SK-N-SH (cell line): Measurements from ENCODE around the gene NUDCD3. TPM values are rescaled to one million over a fixed set of nuclear protein-coding genes. Genes with fewer than 3 reads are reported as not detected.

Experiments
- CTCF ChIA-PET: fragments of 300-600, 350-600 bp; formaldehyde crosslinking; extraction: SDS; loops from one replicate; lab custom pipeline; 2021; lab: Yijun Ruan, JAX
- POLR2A ChIA-PET: fragments of 350-600 bp; sonication (Branson Sonifier 250); formaldehyde crosslinking; extraction: SDS; loops from one replicate; lab custom pipeline; 2020; ENCODE audit warnings: antibody characterized with exemption, inconsistent platforms; lab: Yijun Ruan, JAX
- DNase-seq: peaks from one replicate; pipeline ENCODE4 v3.0.0; 2012
- H2AFZ ChIP-seq: fragments of 200-600 bp; sonication (generic); 2 replicates; pipeline ENCODE4 v1.8.1; 2016; ENCODE audit warnings: antibody characterized with exemption, mild to moderate bottlenecking, low read depth
- H3F3A ChIP-seq: fragments of 200-600 bp; sonication (generic); replicated peaks from 2 replicates; pipeline ENCODE3; 2016; ENCODE audit warnings: antibody characterized with exemption, mild to moderate bottlenecking; ENCODE audit not compliant: insufficient read depth
- H3K27ac ChIP-seq, 2 experiments: fragments of 200-500 bp in 1 of 2; fragments of 200-600 bp in 1 of 2; sonication (Bioruptor generic) in 1 of 2; sonication (generic), shearing (Covaris generic) in 1 of 2; 2 replicates each; pipeline versions ENCODE4 v1.5.1 to v1.6.1; 2014 to 2016; ENCODE audit warnings: low read depth in 2 of 2, inconsistent platforms in 1 of 2, low read length in 1 of 2, mild to moderate bottlenecking in 1 of 2, mixed read lengths in 1 of 2
- H3K27me3 ChIP-seq: fragments of 200-600 bp; sonication (generic), shearing (Covaris generic); 2 replicates; pipeline ENCODE4 v1.6.1; 2016; ENCODE audit warnings: mixed run types; ENCODE audit not compliant: insufficient read depth
- H3K36me3 ChIP-seq, 2 experiments: fragments of 200-500 bp in 1 of 2; fragments of 200-600 bp in 1 of 2; sonication (Bioruptor generic) in 1 of 2; sonication (generic) in 1 of 2; replicated peaks in 1 of 2; 2 replicates each; pipeline versions ENCODE3 to v1.5.1; 2014 to 2016; ENCODE audit warnings: low read length in 1 of 2, mild to moderate bottlenecking in 1 of 2; ENCODE audit not compliant: insufficient read depth in 2 of 2, control insufficient read depth in 1 of 2
- H3K4me1 ChIP-seq, 2 experiments: fragments of 200-500 bp in 1 of 2; fragments of 200-600 bp in 1 of 2; sonication (Bioruptor generic) in 1 of 2; sonication (generic), shearing (Covaris generic) in 1 of 2; 2 replicates each; pipeline versions ENCODE4 v1.5.1 to v1.6.1; 2014 to 2016; ENCODE audit warnings: low read depth in 1 of 2, low read length in 1 of 2, mixed run types in 1 of 2; ENCODE audit not compliant: insufficient read depth in 2 of 2, control insufficient read depth in 1 of 2
- H3K4me2 ChIP-seq: fragments of 200-600 bp; sonication (generic), shearing (Covaris generic); 2 replicates; pipeline ENCODE4 v1.6.1; 2017; ENCODE audit warnings: mixed run types
- H3K4me3 ChIP-seq, 2 experiments: fragments of 200-500 bp in 1 of 2; fragments of 200-600 bp in 1 of 2; sonication (Bioruptor generic) in 1 of 2; sonication (generic), shearing (Covaris generic) in 1 of 2; 2 replicates each; pipeline versions ENCODE4 v1.5.1 to v1.8.1; 2014 to 2016; ENCODE audit warnings: low read depth in 2 of 2, inconsistent platforms in 1 of 2, low read length in 1 of 2, mild to moderate bottlenecking in 1 of 2, mixed read lengths in 1 of 2, moderate library complexity in 1 of 2
- H3K79me2 ChIP-seq: fragments of 200-600 bp; sonication (generic); 2 replicates; pipeline ENCODE4 v1.8.1; 2017; ENCODE audit warnings: mild to moderate bottlenecking; ENCODE audit not compliant: insufficient read depth
- H3K9ac ChIP-seq: fragments of 200-600 bp; sonication (generic); 2 replicates; pipeline ENCODE4 v1.6.1; 2017; ENCODE audit warnings: mixed run types
- H3K9me2 ChIP-seq: fragments of 200-600 bp; sonication (generic); 2 replicates; pipeline ENCODE4 v1.6.1; 2017; ENCODE audit warnings: mixed run types
- H3K9me3 ChIP-seq: fragments of 200-600 bp; sonication (generic); 2 replicates; pipeline ENCODE4 v1.6.1; 2017; ENCODE audit warnings: mixed run types, mild to moderate bottlenecking, moderate library complexity
- H4K20me1 ChIP-seq: fragments of 200-600 bp; sonication (generic); 2 replicates; pipeline ENCODE4 v1.6.1; 2017; ENCODE audit warnings: mild to moderate bottlenecking, mixed run types; ENCODE audit not compliant: insufficient read depth
- CHD2 ChIP-seq: fragments of 150-350 bp; IDR thresholded peaks from 2 replicates; pipeline ENCODE4 v1.6.1; 2018; ENCODE audit warnings: low read length; ENCODE audit not compliant: partially characterized antibody
- EP300 ChIP-seq, 2 experiments: IDR thresholded peaks; 2 replicates each; pipeline versions ENCODE4 v1.4.0 to v1.6.1; 2012; ENCODE audit warnings: borderline replicate concordance in 1 of 2, low read depth in 1 of 2, low read length in 1 of 2
- FOXJ3 ChIP-seq: sonication (generic); formaldehyde crosslinking; IDR thresholded peaks from 2 replicates; pipeline ENCODE4 v1.5.1; 2020; ENCODE audit warnings: mild to moderate bottlenecking, missing genetic modification reagents
- FOXM1 ChIP-seq: IDR thresholded peaks from 2 replicates; pipeline ENCODE4 v1.4.0; 2012; ENCODE audit warnings: low read depth, mild to moderate bottlenecking
- JUND ChIP-seq: IDR thresholded peaks from 2 replicates; pipeline ENCODE4 v1.4.0; 2012
- MEF2A ChIP-seq: IDR thresholded peaks from 2 replicates; pipeline ENCODE4 v1.4.0; 2012; ENCODE audit warnings: low read depth, borderline replicate concordance
- POLR2AphosphoS5 ChIP-seq: IDR thresholded peaks from 2 replicates; pipeline ENCODE4 v1.6.1; 2012; ENCODE audit warnings: low read depth, low read length
- RAD21 ChIP-seq: IDR thresholded peaks from 2 replicates; pipeline ENCODE4 v1.6.1; 2012; ENCODE audit warnings: mild to moderate bottlenecking, low read length
- SIN3A ChIP-seq: IDR thresholded peaks from 2 replicates; pipeline ENCODE4 v1.6.1; 2012; ENCODE audit warnings: low read depth, mild to moderate bottlenecking, low read length, moderate library complexity, borderline replicate concordance
- TCF12 ChIP-seq: IDR thresholded peaks from 2 replicates; pipeline ENCODE4 v1.4.0; 2012
- YY1 ChIP-seq: IDR thresholded peaks from 2 replicates; pipeline ENCODE4 v1.4.0; 2012; ENCODE audit warnings: low read depth, mild to moderate bottlenecking
- WGBS: methylation state at CpG from one replicate; pipeline ENCODE4 v1.1.6; 2017; ENCODE audit warnings: low lambda C conversion rate; 5-methylcytosine and 5-hydroxymethylcytosine counted together
- polyA plus RNA-seq, 3 experiments: library from polyadenylated mRNA; depleted of rRNA; stranded (reverse); fragments of >200 nt; gene quantifications; 2 replicates each; pipeline ENCODE4 v1.2.3, GENCODE V29; 2012
- TF ChIP-seq, protein P1 (sequence below): IDR thresholded peaks from 2 replicates; pipeline ENCODE4 v1.4.0; 2012; ENCODE audit warnings: low read depth, borderline replicate concordance
- TF ChIP-seq, protein P2 (sequence below): fragments of 200-600 bp; sonication (generic); IDR thresholded peaks from 2 replicates; pipeline ENCODE4 v1.6.1; 2017; ENCODE audit warnings: antibody characterized with exemption, mild to moderate bottlenecking, moderate library complexity
- TF ChIP-seq, protein P3 (sequence below): fragments of 150-350 bp; IDR thresholded peaks from 2 replicates; pipeline ENCODE4 v1.6.1; 2017; ENCODE audit warnings: antibody characterized with exemption, low read length, low read depth, borderline replicate concordance
- TF ChIP-seq, protein P4 (sequence below): IDR thresholded peaks from 2 replicates; pipeline ENCODE4 v1.4.0; 2012; ENCODE audit warnings: low read depth, borderline replicate concordance
- TF ChIP-seq, protein P5 (sequence below): IDR thresholded peaks from 2 replicates; pipeline ENCODE4 v1.6.1; 2012; ENCODE audit warnings: mild to moderate bottlenecking, low read depth, low read length, moderate library complexity
- TF ChIP-seq, protein P6 (sequence below): fragments of 150-350 bp; IDR thresholded peaks from 2 replicates; pipeline ENCODE4 v1.6.1; 2016; ENCODE audit warnings: mild to moderate bottlenecking, low read depth, low read length

The NUDCD3 gene
- polyA plus RNA-seq, 1 of the 3 experiments (the other 2 are of a cell fraction) = 66.0 TPM

DNA sequence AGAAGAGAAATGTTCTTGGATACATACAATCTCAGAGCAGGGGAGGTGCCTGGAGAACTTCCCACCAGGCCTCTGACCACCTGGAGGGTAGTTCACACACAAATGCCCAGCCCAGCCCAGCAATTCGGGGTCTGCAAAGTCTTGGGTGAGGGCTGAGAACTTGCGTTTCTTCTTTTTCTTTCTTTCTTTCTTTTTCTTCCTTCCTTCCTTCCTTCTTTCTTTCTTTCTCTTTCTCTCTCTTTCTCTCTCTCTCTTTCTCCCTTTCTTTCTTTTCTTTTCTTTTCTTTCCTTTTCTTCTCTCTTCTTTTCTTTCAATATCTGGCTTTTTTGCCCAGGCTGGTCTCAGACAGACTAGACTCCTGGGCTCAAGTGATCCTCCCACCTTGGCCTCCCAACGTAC lies 28.3 kb upstream of the NUDCD3 start:
- Histone ChIP-seq H2AFZ (no peak overlapping the region), H3K27ac (no peak overlapping the region), H3K27me3 (peaks cover 14% of the 10 kb centered on the region; the same call in 1 of the 2 replicates), H3K4me3 (no peak overlapping the region), H3K36me3 (no peaks in the 10 kb centered on the region), H3K4me2 (no peak overlapping the region), H3F3A (no peaks in the 10 kb centered on the region), H4K20me1 (no peaks in the 10 kb centered on the region), H3K9me2 (no peaks in the 10 kb centered on the region), H3K9ac (no peak overlapping the region), H3K4me1 (no peaks in the 10 kb centered on the region), H3K79me2 (no peaks in the 10 kb centered on the region), H3K9me3 (no peaks in the 10 kb centered on the region)
- ChIA-PET CTCF (interaction anchor here (1.1 to 5.1 kb wide), 3 partner anchors 16 to 47 kb away, joined by 3 to 26 read pairs (median 4); no protein-coding TSS in a partner anchor), POLR2A (interaction anchor here (0.6 kb wide), 1 partner anchor 13 kb away, joined by 3 read pairs; no protein-coding TSS in a partner anchor)
- no peak for TF ChIP-seq YY1
- no peak for TF ChIP-seq EP300 (IDR thresholded peaks at IDR 0.05; ENCODE audit: borderline replicate concordance in 1 of 2, low read depth in 1 of 2, low read length in 1 of 2)
- no peak for TF ChIP-seq MEF2A
- TF ChIP-seq, protein P1, sequence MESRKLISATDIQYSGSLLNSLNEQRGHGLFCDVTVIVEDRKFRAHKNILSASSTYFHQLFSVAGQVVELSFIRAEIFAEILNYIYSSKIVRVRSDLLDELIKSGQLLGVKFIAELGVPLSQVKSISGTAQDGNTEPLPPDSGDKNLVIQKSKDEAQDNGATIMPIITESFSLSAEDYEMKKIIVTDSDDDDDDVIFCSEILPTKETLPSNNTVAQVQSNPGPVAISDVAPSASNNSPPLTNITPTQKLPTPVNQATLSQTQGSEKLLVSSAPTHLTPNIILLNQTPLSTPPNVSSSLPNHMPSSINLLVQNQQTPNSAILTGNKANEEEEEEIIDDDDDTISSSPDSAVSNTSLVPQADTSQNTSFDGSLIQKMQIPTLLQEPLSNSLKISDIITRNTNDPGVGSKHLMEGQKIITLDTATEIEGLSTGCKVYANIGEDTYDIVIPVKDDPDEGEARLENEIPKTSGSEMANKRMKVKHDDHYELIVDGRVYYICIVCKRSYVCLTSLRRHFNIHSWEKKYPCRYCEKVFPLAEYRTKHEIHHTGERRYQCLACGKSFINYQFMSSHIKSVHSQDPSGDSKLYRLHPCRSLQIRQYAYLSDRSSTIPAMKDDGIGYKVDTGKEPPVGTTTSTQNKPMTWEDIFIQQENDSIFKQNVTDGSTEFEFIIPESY = no peak
- WGBS = 57% methylated on average over 3 of the region's 3 CpGs
- no peak for DNase-seq

DNA sequence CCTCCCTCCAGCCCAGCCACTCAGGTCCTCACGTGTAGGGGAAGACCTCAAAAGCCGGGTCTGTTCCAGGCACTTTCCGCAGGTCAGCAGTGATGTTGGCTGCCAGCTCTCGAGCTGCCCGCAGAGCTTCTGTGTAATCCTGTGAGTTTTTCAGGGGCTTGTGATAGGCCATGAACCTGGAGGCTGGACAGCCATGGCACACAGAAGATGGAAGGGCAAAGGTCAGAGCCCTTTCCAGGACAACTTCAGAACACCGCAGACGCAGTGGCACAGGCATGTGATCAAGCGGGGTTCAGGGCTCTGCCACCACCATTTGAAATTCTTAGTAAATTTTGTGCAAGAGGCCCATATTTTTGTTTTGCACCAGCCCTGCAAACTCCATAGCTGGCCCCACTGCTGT lies 26.7 kb upstream of the NUDCD3 start:
- Histone ChIP-seq H3K4me1 (no peaks in the 10 kb centered on the region), H3K36me3 (no peaks in the 10 kb centered on the region), H3K4me3 (no peak overlapping the region), H3K9me2 (no peaks in the 10 kb centered on the region), H2AFZ (no peak overlapping the region), H4K20me1 (no peaks in the 10 kb centered on the region), H3K79me2 (no peaks in the 10 kb centered on the region), H3K9me3 (no peaks in the 10 kb centered on the region), H3K9ac (no peak overlapping the region), H3K27me3 (peaks cover 14% of the 10 kb centered on the region; the same call in 1 of the 2 replicates), H3F3A (no peaks in the 10 kb centered on the region), H3K4me2 (no peak overlapping the region), H3K27ac (no peak overlapping the region)
- CTCF ChIA-PET = interaction anchor here (1.4 to 5.1 kb wide), 3 partner anchors 18 to 26 kb away, joined by 3 to 26 read pairs (median 4); partner anchors contain the start of gene NUDCD3
- no peak for TF ChIP-seq JUND
- TF ChIP-seq, protein P2, sequence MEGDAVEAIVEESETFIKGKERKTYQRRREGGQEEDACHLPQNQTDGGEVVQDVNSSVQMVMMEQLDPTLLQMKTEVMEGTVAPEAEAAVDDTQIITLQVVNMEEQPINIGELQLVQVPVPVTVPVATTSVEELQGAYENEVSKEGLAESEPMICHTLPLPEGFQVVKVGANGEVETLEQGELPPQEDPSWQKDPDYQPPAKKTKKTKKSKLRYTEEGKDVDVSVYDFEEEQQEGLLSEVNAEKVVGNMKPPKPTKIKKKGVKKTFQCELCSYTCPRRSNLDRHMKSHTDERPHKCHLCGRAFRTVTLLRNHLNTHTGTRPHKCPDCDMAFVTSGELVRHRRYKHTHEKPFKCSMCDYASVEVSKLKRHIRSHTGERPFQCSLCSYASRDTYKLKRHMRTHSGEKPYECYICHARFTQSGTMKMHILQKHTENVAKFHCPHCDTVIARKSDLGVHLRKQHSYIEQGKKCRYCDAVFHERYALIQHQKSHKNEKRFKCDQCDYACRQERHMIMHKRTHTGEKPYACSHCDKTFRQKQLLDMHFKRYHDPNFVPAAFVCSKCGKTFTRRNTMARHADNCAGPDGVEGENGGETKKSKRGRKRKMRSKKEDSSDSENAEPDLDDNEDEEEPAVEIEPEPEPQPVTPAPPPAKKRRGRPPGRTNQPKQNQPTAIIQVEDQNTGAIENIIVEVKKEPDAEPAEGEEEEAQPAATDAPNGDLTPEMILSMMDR = no peak
- TF ChIP-seq, protein P3, sequence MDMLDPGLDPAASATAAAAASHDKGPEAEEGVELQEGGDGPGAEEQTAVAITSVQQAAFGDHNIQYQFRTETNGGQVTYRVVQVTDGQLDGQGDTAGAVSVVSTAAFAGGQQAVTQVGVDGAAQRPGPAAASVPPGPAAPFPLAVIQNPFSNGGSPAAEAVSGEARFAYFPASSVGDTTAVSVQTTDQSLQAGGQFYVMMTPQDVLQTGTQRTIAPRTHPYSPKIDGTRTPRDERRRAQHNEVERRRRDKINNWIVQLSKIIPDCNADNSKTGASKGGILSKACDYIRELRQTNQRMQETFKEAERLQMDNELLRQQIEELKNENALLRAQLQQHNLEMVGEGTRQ = no peak
- TF ChIP-seq, protein P4, sequence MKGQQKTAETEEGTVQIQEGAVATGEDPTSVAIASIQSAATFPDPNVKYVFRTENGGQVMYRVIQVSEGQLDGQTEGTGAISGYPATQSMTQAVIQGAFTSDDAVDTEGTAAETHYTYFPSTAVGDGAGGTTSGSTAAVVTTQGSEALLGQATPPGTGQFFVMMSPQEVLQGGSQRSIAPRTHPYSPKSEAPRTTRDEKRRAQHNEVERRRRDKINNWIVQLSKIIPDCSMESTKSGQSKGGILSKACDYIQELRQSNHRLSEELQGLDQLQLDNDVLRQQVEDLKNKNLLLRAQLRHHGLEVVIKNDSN = no peak
- TF ChIP-seq FOXM1 = no peak
- no peak for TF ChIP-seq RAD21
- TF ChIP-seq FOXJ3 (CRISPR knock-in tag) = no peak
- TF ChIP-seq TCF12 = no peak
- no peak for TF ChIP-seq CHD2
- TF ChIP-seq, protein P5, sequence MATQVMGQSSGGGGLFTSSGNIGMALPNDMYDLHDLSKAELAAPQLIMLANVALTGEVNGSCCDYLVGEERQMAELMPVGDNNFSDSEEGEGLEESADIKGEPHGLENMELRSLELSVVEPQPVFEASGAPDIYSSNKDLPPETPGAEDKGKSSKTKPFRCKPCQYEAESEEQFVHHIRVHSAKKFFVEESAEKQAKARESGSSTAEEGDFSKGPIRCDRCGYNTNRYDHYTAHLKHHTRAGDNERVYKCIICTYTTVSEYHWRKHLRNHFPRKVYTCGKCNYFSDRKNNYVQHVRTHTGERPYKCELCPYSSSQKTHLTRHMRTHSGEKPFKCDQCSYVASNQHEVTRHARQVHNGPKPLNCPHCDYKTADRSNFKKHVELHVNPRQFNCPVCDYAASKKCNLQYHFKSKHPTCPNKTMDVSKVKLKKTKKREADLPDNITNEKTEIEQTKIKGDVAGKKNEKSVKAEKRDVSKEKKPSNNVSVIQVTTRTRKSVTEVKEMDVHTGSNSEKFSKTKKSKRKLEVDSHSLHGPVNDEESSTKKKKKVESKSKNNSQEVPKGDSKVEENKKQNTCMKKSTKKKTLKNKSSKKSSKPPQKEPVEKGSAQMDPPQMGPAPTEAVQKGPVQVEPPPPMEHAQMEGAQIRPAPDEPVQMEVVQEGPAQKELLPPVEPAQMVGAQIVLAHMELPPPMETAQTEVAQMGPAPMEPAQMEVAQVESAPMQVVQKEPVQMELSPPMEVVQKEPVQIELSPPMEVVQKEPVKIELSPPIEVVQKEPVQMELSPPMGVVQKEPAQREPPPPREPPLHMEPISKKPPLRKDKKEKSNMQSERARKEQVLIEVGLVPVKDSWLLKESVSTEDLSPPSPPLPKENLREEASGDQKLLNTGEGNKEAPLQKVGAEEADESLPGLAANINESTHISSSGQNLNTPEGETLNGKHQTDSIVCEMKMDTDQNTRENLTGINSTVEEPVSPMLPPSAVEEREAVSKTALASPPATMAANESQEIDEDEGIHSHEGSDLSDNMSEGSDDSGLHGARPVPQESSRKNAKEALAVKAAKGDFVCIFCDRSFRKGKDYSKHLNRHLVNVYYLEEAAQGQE = no peak
- no peak for TF ChIP-seq POLR2AphosphoS5
- no peak for TF ChIP-seq SIN3A
- TF ChIP-seq, protein P6, sequence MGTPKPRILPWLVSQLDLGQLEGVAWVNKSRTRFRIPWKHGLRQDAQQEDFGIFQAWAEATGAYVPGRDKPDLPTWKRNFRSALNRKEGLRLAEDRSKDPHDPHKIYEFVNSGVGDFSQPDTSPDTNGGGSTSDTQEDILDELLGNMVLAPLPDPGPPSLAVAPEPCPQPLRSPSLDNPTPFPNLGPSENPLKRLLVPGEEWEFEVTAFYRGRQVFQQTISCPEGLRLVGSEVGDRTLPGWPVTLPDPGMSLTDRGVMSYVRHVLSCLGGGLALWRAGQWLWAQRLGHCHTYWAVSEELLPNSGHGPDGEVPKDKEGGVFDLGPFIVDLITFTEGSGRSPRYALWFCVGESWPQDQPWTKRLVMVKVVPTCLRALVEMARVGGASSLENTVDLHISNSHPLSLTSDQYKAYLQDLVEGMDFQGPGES = no peak
- POLR2A ChIA-PET = no interaction called here
- DNase-seq = no peak
- WGBS = 83% methylated on average over 8 of the region's 8 CpGs
